Effector memory CD4-positive, alpha-beta T cell (primary cell): Measurements from ENCODE around the gene VWA3B.

Source experiments
- DNase-seq, 3 donors: peaks; one replicate each; pipeline ENCODE4 v3.0.0-alpha.2; 2020
- H3K27ac ChIP-seq: 2 replicates; pipeline ENCODE4 v1.7.0; 2013; ENCODE audit warnings: mild to moderate bottlenecking, low read length, moderate library complexity; ENCODE audit not compliant: insufficient read depth, poor library complexity, severe bottlenecking
- H3K27me3 ChIP-seq: replicated peaks from 2 replicates; pipeline ENCODE4 v1.7.0; 2013; ENCODE audit warnings: mild to moderate bottlenecking, low read length; ENCODE audit not compliant: insufficient read depth, control insufficient read depth, poor library complexity, severe bottlenecking
- H3K36me3 ChIP-seq: 2 replicates; pipeline ENCODE4 v1.7.0; 2013; ENCODE audit warnings: mild to moderate bottlenecking, low read length, moderate library complexity; ENCODE audit not compliant: control insufficient read depth, insufficient read depth
- H3K4me1 ChIP-seq: 2 replicates; pipeline ENCODE4 v1.7.0; 2013; ENCODE audit warnings: low read length, mild to moderate bottlenecking; ENCODE audit not compliant: control insufficient read depth, insufficient read depth, poor library complexity, severe bottlenecking
- H3K4me3 ChIP-seq: 2 replicates; pipeline ENCODE4 v1.7.0; 2013; ENCODE audit warnings: low read length, low read depth, mild to moderate bottlenecking; ENCODE audit not compliant: insufficient read depth, poor library complexity, severe bottlenecking
- H3K9me3 ChIP-seq: 2 replicates; pipeline ENCODE4 v1.7.0; 2013; ENCODE audit warnings: mild to moderate bottlenecking, low read length, moderate library complexity; ENCODE audit not compliant: control insufficient read depth

VWA3B gene

GRCh38 chr2:98058191-98058975, 28.6 kb upstream of the VWA3B start:
- H3K4me3 ChIP-seq, result no peak overlapping the region
- H3K9me3 ChIP-seq, result no peaks in the 10 kb centered on the region

GRCh38 chr2:98060277-98060676, 26.7 kb upstream of the VWA3B start:
- no peak overlapping the region for H3K27ac ChIP-seq
- H3K36me3 ChIP-seq, result no peaks in the 10 kb centered on the region
- H3K27me3 ChIP-seq, result no peaks in the 10 kb centered on the region
- DNase-seq, result no peak
- no peaks in the 10 kb centered on the region for H3K4me1 ChIP-seq
- no peak overlapping the region for H3K4me3 ChIP-seq
- H3K9me3 ChIP-seq, result no peaks in the 10 kb centered on the region

More at GRCh38 chr2:98058191-98058975, 28.6 kb upstream of the VWA3B start:
- Histone ChIP-seq H3K27ac (no peak overlapping the region), H3K27me3 (no peaks in the 10 kb centered on the region), H3K4me1 (no peaks in the 10 kb centered on the region), H3K36me3 (no peaks in the 10 kb centered on the region)
- DNase-seq, result no peak

DNA sequence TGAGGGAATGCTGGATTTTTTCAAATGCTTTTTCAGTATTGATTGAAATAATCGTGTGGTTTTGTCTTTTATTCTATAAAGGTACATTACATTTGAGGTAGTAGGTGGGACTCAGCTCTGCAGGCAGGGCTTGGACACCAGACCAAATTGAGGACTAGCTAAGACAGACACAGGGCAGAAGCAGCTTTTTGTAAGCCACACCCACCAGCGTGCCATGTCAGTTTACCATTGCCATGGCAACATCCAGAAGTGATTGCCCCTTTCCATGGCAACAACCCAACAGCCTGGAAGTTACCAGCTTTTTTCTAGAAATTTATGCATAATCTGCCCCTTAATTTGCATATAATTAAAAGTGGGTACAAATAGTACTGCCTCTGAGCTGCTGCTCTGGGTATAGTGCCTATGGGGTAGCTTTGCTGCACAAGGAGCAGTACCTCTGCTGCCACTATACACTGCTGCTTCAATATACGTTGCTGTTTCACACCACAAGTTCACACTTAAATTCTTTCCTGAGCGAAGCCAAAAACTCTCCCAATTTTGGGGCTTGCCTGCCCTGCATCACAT, 23.6 kb upstream of the VWA3B start:
- Histone ChIP-seq H3K4me3 (no peak overlapping the region), H3K27me3 (no peaks in the 10 kb centered on the region), H3K27ac (no peak overlapping the region), H3K4me1 (no peaks in the 10 kb centered on the region), H3K9me3 (no peaks in the 10 kb centered on the region), H3K36me3 (no peaks in the 10 kb centered on the region)
- no peak for DNase-seq

GRCh38 chr2:98065808-98066207, 21.2 kb upstream of the VWA3B start:
- no peaks in the 10 kb centered on the region for H3K4me1 ChIP-seq

DNA sequence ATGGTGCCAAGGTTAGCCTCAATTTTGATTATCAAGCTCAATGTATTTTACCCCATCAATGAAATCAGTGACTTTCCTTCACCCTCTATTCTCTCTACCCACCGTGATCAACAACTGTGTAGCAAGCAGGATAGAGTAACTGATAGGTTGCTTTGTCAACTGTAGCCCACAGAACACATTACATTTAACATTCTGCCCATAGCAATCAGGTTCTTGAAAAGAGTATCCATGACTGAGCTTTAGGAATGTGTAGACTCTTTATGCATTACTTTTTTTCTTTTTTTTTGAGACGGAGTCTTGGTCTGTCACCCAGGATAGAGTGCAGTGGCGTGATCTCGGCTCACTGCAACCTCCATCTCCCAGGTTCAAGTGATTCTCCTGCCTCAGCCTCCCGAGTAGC, 19.8 kb upstream of the VWA3B start:
- no peak for DNase-seq
- H3K9me3 ChIP-seq, result no peaks in the 10 kb centered on the region
- no peak overlapping the region for H3K27ac ChIP-seq
- no peak overlapping the region for H3K4me3 ChIP-seq
- H3K27me3 ChIP-seq, result no peaks in the 10 kb centered on the region
- H3K36me3 ChIP-seq, result no peaks in the 10 kb centered on the region
- H3K4me1 ChIP-seq, result no peaks in the 10 kb centered on the region

More at GRCh38 chr2:98065808-98066207, 21.2 kb upstream of the VWA3B start:
- Histone ChIP-seq H3K4me3 (no peak overlapping the region), H3K27ac (no peak overlapping the region), H3K9me3 (no peaks in the 10 kb centered on the region), H3K27me3 (no peaks in the 10 kb centered on the region), H3K36me3 (no peaks in the 10 kb centered on the region)
- no peak for DNase-seq

GRCh38 chr2:98070081-98070480, 16.9 kb upstream of the VWA3B start:
- DNase-seq, result no peak
- Histone ChIP-seq H3K27me3 (no peaks in the 10 kb centered on the region), H3K36me3 (no peaks in the 10 kb centered on the region), H3K4me1 (no peaks in the 10 kb centered on the region), H3K27ac (no peak overlapping the region), H3K4me3 (no peak overlapping the region), H3K9me3 (no peaks in the 10 kb centered on the region)

GRCh38 chr2:98072442-98072841, 14.5 kb upstream of the VWA3B start:
- Histone ChIP-seq H3K4me1 (no peaks in the 10 kb centered on the region), H3K4me3 (no peak overlapping the region), H3K27ac (no peak overlapping the region), H3K36me3 (no peaks in the 10 kb centered on the region), H3K9me3 (no peaks in the 10 kb centered on the region), H3K27me3 (no peaks in the 10 kb centered on the region)
- DNase-seq, result no peak

DNA sequence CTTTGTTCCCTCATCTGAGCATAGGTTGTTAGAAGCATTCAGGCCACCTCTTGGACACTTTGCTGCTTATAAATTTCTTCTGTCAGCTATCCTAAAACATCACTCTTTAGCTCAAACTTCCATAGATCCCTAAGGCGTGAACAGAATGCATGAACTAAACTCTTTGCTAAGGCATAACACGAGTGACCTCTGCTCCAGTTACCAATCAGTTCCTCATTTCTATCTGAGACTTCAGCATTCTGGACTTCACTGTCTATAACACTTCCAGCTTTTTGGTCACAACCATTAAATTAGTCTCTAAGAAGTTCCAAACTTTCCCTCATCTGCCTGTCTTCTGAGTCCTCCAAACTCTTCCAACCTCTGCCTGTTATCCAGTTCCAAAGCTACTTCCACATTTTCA, 8.3 kb upstream of the VWA3B start:
- no peak overlapping the region for H3K4me3 ChIP-seq
- no peaks in the 10 kb centered on the region for H3K27me3 ChIP-seq
- H3K27ac ChIP-seq, result no peak overlapping the region
- H3K9me3 ChIP-seq, result peaks cover 5% of the 10 kb centered on the region
- no peak for DNase-seq
- no peaks in the 10 kb centered on the region for H3K36me3 ChIP-seq
- no peaks in the 10 kb centered on the region for H3K4me1 ChIP-seq

DNA sequence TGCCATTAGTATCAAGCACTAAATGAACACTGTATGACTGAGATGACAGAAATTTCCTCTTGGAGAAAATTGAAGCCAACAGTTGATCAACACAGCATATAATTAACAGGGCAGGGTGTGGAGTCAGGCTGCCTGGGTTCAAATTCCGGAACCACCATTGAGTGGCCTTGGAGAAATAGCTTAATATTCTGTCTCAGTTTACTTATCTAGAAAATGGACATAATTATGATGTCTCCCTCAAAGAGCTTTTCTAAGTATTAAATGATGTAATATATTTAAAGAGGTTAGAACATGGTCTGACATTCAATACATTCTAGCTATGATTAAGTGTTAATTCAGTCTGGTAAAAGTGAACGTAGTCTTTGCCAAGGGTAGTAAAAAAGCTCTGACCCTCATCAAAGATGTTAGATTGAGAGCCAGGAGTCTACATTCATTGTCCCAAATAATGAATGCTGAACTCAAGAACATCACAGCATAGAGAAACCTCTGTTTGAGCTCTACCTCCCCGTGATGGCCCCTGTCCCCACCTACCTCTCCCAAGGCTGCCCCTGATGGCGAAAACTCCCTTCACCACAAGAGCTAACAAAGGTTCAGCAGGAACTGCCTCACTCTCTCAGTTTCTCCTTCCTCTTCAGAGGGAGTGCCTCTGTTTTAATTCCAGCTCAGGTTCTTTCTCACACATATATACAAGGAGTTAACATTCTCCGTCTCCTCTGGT, 2.7 kb upstream of the VWA3B start:
- Histone ChIP-seq H3K4me1 (peaks cover 9% of the 10 kb centered on the region), H3K27ac (no peak overlapping the region), H3K9me3 (no peaks in the 10 kb centered on the region), H3K36me3 (no peaks in the 10 kb centered on the region), H3K4me3 (no peak overlapping the region), H3K27me3 (peaks cover 19% of the 10 kb centered on the region)
- no peak for DNase-seq

DNA sequence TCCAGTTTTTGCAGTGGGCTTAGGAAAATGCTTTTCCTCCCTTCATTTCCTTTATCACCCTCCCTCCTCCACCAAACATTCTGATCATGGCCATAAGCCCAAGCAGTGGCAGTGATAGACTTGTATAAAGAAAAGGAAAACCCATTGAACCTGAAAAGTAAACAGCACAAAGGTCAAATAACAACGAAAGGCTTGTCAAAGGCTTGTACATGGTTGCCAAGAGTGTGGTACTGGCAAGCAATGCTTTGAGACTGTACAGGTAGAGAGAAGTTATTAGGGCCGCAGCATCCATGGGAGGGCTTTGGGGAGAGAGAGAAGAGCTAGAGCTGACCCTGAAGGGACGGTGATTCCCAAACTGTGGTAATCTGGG, 2.1 kb upstream of the VWA3B start:
- Histone ChIP-seq H3K9me3 (no peaks in the 10 kb centered on the region), H3K36me3 (no peaks in the 10 kb centered on the region), H3K4me3 (no peak overlapping the region), H3K27me3 (peaks cover 19% of the 10 kb centered on the region), H3K4me1 (peaks cover 9% of the 10 kb centered on the region), H3K27ac (no peak overlapping the region)
- DNase-seq, result no peak
